UCSD-AML1 (cell line): ENCODE results near the gene SCGB1C2.
"Not testable (repeated sequence)": the region's sequence is repeated elsewhere in the genome, so short reads cannot be mapped to it uniquely, and the experiment has no call there.

Experiments
- DNase-seq: peaks from one replicate; lab custom pipeline; 2025; ENCODE audit not compliant: unreplicated experiment; lab: John Stamatoyannopoulos, UW

Gene SCGB1C2

GRCh38 chr17:137166-137807 lies at the start of gene SCGB1C2:
TSS of gene SCGB1C2 (plus strand) at chr17:137569. CDS start at chr17:137591, 22 bp downstream.
- not testable (repeated sequence) for DNase-seq

- not testable (repeated sequence) for DNase-seq
These were observed 24.3 kb upstream of the SCGB1C2 start for GRCh38 chr17:113111-113510.

DNA sequence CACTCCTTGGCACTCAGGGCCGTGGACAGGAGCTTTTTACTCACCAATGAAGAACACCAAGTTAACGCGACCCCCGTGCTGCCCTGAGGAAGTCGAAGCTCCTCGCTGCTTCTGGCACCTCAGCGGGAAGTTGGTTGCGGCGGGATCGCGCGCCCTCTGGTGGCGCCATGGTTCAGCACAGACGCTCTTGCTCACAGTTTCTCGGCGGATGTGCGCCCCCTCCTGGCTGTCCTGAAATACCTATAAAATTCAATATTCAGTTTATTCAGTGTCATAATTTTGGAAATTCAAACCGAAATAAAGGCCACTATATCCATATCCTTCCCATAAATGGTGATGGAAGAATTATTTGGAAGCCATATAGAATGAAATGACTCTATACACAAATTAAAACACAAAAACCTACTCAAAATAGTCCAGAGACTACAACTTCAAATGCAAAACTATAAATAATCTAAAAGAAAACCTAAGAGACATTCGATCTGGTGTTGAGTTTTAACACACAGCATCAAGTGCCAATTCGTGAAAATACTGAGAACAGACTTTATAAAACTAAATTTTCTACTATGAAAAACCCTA lies 18.9 kb upstream of the SCGB1C2 start:
- not testable (repeated sequence) for DNase-seq

- not testable (repeated sequence) for DNase-seq
These were observed 3.4 kb upstream of the SCGB1C2 start for GRCh38 chr17:133932-134331.

- not testable (repeated sequence) for DNase-seq
These were observed 3.0 kb upstream of the SCGB1C2 start for GRCh38 chr17:134332-134785.

GRCh38 chr17:135022-135421 lies 2.3 kb upstream of the SCGB1C2 start:
- DNase-seq: not testable (repeated sequence)

GRCh38 chr17:135895-136294 lies 1.5 kb upstream of the SCGB1C2 start:
- DNase-seq: not testable (repeated sequence)

- not testable (repeated sequence) for DNase-seq
These were observed 838 bp upstream of the SCGB1C2 start for GRCh38 chr17:136531-136930.

DNA sequence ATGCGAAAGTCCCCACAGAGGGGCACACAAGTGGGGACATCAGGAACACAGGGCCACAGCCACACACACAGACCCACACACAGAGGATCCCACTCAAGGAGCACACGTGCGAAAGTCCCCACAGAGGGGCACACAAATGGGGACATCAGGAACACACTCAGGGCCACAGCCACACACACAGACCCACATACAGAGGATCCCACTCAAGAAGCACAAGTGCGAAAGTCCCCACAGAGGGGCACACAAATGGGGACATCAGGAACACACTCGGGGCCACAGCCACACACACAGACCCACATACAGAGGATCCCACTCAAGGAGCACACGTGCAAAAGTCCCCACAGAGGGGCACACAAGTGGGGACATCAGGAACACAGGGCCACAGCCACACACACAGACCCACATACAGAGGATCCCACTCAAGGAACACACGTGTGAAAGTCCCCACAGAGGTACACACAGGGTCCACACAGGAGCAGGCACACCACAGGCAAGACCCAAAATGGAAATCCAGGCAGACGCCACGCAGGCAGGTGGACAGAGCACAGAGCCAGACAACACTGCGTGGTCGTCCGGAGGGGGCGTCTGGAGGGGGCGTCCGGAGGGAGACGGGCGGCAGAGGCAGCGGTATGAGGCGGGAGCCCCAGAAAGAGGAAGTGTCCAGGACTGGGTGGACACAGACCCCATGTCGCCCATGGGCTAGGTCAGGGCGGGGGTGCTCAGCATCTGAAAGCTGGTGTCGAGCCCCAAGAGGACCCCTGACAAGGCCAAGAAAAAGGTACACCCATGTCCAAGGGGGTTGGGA lies 2.2 kb downstream of the SCGB1C2 start:
- not testable (repeated sequence) for DNase-seq

- no peak for DNase-seq
These were observed 4.8 kb downstream of the SCGB1C2 start for GRCh38 chr17:142102-142661.

- no peak for DNase-seq
These were observed 5.8 kb downstream of the SCGB1C2 start for GRCh38 chr17:142876-143784.

- peak; percentile 80 for DNase-seq
These were observed 6.5 kb downstream of the SCGB1C2 start for GRCh38 chr17:143785-144281.

DNA sequence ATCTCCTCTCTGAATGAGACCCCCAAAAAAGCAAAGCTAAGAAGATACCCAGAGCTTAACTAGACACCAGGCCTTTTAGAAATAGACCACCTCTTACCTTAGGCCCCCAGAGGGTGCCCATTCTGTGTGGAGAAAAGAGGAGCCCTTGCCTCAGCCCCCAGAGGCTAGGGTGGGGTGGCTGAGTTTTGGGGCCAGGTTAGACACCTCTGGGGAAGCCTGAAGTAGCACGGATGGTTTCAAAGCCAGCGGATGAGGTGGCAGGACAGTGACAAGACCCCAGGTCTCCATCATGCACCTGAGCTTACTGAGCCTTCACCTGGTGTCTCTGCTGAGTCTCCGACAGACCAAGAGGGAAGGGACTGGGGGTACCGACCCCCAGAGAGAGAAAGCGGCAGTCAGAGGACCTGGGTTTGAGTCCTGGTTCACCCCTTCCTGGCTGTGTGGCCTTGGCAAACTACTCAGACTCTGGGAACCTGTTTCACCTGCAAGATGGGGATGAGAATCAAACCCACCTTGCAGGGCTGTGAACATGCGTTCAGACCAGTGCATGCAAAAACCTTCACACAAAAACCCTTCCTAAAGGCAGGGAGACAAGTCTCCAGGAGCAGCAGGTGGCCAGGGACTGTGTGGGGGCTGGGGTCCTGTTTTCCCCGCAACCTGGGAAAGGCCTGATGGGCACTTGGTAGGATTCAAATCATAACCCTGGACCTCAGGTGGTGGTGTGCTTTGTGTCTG lies 7.7 kb downstream of the SCGB1C2 start:
- no peak for DNase-seq

DNA sequence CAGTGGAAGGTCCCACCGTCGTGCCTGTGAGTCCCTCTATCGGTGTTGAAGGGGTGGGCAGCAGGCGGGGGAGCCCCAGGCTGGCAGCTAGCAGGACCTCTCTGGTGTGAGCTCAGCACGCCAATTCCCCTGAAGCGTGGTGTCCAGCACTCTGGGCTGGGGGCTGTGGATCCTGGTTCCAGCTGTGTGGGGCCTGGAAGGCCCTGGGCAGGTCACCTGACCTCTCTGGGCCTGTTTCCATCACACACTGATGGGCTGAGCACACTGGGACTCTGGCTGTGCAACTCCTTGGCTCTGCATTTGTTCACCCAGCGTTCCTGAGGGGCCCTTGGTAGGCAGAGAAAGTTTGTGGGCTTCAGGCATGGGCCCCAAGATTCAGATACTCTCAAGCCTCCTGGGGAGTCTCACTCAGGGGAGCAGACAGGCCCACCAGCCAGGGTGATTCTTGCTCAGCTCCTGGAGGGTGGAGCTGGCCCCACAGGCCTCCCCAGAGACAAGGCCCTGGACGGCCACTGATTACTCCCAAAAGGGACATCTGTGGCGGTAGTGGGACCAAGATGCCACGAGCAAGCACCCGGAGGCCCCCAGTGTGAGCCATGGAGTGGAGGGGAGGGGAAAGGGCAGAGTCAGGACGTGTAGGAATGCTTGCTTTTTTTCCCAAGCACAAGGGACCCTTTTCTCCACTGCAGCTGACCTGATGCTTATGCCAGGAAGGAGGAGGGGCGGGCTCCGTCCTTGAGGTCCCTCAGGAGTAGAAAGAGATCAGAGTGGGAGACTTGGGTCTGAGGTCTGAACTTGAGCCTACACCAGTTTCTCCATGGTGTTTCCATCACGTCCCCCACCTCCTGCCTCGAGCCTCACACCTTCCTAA lies 8.5 kb downstream of the SCGB1C2 start:
- DNase-seq: no peak

- DNase-seq: no peak
These were observed 9.2 kb downstream of the SCGB1C2 start for GRCh38 chr17:146546-146945.

DNA sequence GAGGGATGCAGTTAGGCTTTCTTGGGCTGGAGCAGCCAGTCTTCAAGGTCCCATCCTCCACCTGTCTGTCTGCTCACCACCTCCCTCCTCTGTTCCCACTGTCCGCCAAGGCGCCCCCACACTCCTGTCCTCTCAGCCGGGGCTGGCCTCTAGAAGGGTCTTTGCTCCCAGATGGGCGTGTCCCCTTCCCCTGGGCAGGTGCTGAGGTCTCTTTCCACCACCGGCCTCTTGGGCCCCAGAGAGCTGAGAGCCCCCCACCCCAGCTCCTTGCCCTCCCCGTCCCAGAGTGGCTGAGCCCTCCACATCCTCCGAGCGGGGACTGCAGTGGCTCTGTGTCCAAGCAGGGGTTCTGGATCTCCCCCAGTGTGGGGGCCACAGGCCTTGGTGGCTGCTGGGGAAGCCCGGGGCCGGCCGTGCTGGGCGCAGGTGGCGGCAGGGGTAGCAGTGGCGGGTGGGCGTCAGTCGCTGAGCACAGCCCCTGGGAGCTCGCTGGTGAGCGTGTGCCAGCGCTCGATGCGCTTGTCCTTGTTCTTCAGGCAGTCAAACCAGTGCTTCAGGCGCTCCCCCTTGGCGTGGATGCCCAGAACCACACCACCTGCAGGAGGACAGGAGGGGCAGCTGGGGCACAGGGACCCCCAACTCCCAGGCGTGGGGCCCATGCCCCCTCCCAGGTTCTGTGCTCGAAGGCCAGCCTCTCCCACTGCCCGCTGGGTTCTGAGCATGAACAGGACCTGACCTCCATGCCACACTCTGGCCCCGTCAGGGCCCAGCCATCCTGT lies 9.8 kb downstream of the SCGB1C2 start:
- no peak for DNase-seq

- DNase-seq: no peak
These were observed 10.7 kb downstream of the SCGB1C2 start for GRCh38 chr17:147796-148740.
